Astrocyte of the spinal cord (primary cell): Measurements from ENCODE around the gene OR2T11.

Source experiments
- DNase-seq: peaks from one replicate; pipeline ENCODE4 v3.0.0; 2011; ENCODE audit warnings: low read depth, low spot score
- H3K4me3 ChIP-seq: 2 replicates; pipeline ENCODE4 v1.5.1; 2011; ENCODE audit warnings: low read depth, mild to moderate bottlenecking, low read length, moderate library complexity
- CTCF ChIP-seq: IDR thresholded peaks from 2 replicates; pipeline ENCODE4 v1.5.1; 2012; ENCODE audit warnings: low read depth, mild to moderate bottlenecking, low read length, inconsistent platforms
- in situ Hi-C: cut with HindIII; loops from 2 replicates; pipeline ENCODE4 v1.10.0; 2017; ENCODE audit warnings: low sequenced_read_pairs

The OR2T11 gene

GRCh38 chr1:248597589-248597988, 37.3 kb downstream of the OR2T11 start, which contains the start of gene OR2T10:
Gene OR2T10, minus strand, starts transcription at chr1:248597700. Its CDS starts 3,932 bp downstream, at chr1:248593768.
- no peak within 1 kb of the TSS for H3K4me3 ChIP-seq
- no peak for TF ChIP-seq CTCF
- DNase-seq: no peak
- in situ Hi-C loops: no loop called here

GRCh38 chr1:248596615-248597014, 38.3 kb downstream of the OR2T11 start:
- no peak for DNase-seq
- no peak overlapping the region for H3K4me3 ChIP-seq
- no peak for TF ChIP-seq CTCF
- in situ Hi-C loops: no loop called here

- in situ Hi-C loops: no loop called here
- no peak for TF ChIP-seq CTCF
- no peak for DNase-seq
Measured at GRCh38 chr1:248593226-248593625, 41.7 kb downstream of the OR2T11 start.

GRCh38 chr1:248592655-248593054, 42.2 kb downstream of the OR2T11 start:
- no peak for DNase-seq
- in situ Hi-C loops: no loop called here

More at GRCh38 chr1:248593226-248593625, 41.7 kb downstream of the OR2T11 start:
- H3K4me3 ChIP-seq: no peak overlapping the region

GRCh38 chr1:248590055-248590454, 44.8 kb downstream of the OR2T11 start:
- in situ Hi-C loops: no loop called here
- DNase-seq: no peak

More at GRCh38 chr1:248592655-248593054, 42.2 kb downstream of the OR2T11 start:
- H3K4me3 ChIP-seq: no peak overlapping the region
- TF ChIP-seq CTCF: no peak

GRCh38 chr1:248589334-248589733, 45.6 kb downstream of the OR2T11 start:
- no peak for TF ChIP-seq CTCF
- no peak overlapping the region for H3K4me3 ChIP-seq
- in situ Hi-C loops: no loop called here
- no peak for DNase-seq

More at GRCh38 chr1:248590055-248590454, 44.8 kb downstream of the OR2T11 start:
- H3K4me3 ChIP-seq: no peak overlapping the region
- TF ChIP-seq CTCF: no peak

GRCh38 chr1:248585266-248585665, 49.6 kb downstream of the OR2T11 start:
- TF ChIP-seq CTCF: no peak

More at GRCh38 chr1:248585266-248585665, 49.6 kb downstream of the OR2T11 start:
- in situ Hi-C loops: no loop called here
- DNase-seq: no peak
- H3K4me3 ChIP-seq: no peak overlapping the region
